ELR (cell line): ENCODE results near the gene PRKACA.

Experiments used
- DNase-seq: peaks from one replicate; pipeline ENCODE4 v3.0.0-alpha.2; 2015; ENCODE audit warnings: low read depth

The PRKACA gene

DNA sequence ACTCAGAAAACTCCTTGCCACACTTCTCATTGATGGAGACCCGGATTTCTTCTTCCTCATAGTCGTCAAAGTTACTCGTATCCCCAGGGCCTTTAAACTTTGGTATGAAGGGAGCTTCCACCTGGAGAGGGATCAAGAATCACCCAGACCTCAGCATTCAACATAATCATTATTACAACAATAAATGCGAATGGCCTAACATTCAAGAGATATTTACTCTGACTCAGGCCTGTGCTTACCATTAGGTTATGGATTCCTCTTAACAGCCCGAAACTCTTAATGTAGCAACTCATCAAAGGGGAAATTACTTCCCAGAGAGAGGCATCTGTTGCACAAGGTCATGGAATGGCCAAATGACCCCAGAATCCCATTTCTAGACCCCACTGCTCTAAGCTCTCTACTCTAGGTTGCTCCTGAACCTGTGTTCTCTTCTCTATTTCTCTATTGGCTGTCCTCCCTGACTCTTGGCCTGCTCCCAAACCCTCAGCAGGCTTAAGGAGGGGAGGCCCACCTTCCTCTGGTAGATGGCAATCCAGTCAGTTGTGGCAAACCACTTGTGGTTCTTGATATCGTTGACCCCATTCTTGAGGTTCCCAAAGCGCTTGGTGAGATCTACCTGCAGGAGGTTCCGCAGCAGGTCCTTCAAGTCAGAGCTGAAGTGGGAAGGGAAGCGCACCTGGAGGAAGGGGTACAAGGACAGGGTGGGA lies 24.3 kb downstream of the PRKACA start:
- DNase-seq, result no peak

DNA sequence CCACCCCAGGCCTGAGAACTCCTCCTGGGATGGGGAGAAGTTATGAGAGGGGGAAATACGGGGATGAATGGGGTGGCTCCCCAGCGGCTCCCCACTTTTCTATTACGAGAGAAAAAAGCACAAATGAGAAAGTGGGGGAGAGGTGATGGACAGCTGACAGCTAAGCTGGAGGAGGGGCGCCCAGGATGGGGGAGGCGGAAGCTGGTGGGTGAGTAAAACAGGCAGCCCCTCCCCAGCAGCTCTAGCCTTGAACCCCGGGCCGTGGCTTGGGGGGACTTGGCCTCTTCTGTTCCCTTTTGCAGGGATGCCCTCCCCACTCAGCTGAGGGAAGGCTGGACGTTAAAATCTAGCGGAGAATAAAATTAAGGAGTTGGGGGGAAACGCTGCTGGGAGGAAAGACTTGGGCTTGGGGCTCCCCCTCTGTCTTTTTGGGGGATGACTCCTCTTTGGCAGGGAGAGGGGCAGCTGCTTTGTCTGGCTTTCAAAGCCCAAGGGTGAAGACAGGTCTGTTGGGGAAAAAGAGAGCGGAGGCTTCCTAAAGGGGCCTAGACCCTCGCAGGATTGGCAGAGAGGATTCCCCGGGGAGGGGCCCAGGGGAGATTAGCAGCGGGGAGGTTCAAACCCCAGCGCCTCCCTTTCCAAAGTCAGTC lies 25.6 kb downstream of the PRKACA start:
- DNase-seq, result peak; percentile 24

DNA sequence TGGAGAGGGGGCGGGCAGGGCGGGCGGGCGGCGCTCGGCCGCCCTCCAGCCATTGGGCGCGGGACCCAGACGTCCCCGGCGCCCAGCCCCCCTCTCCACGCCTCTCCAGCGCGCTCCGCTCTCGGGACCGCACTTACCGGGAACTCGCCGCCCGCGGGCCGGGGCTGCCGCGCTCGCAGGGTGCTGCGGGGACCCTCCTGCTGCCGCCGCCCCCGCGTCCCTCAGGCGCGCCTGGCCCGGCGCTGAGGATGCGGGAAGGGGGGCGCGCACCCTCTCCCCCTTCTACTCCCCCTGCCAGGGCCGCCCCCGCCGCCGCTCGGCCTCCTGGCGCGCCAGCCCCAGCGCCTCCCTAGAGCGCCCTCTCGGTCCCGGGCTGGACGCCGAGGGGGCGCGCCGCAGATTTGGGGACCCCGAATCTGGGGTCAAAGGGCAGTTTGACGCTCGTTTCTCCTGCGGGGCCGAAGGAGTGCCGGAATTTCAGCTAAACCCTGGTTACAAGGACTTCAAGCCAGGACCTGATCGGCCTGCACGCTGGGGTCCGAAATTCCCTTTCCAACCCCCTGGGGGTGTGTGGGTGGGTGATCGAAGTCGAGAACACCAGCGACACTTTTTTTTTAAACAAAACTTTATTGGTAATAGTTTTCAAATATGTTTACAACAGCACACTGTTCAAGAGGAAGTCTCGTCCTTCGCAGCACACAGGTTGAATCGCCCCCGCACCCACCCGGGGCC lies 26.3 kb downstream of the PRKACA start:
- DNase-seq, result peak; percentile 85

DNA sequence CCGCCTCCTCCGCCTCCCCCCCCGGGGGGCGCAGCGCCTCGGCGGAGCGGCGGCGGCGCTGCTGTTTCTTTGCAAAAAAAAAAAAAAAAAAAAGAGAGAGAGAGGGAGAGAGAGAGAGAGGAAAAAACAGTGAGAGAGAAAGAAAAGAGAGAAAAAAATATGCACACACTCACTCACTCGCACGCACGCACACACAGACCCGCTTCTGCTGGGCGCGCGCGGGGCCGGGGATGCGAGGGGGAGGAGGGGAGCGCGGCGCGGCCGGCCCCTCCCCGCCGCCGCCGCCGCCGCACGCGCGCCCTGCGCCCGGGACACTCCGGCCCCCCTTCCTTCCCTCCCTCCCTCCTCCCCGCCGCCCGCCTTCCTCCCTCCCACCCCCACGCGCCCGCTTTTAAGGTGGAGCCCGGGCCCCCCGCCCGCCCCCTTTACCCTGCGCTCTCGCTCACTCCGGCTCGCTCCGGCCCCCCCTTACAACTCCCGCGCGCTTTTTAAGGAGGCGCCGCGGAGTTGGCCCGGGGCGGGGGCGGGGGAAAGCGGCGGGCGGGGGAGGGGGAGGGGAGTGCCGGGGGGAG lies 27.0 kb downstream of the PRKACA start, which contains the start of gene SAMD1:
SAMD1 (minus strand) TSS at position 243 of the 572 bp plus-strand sequence.
- DNase-seq, result peak; percentile 88

DNA sequence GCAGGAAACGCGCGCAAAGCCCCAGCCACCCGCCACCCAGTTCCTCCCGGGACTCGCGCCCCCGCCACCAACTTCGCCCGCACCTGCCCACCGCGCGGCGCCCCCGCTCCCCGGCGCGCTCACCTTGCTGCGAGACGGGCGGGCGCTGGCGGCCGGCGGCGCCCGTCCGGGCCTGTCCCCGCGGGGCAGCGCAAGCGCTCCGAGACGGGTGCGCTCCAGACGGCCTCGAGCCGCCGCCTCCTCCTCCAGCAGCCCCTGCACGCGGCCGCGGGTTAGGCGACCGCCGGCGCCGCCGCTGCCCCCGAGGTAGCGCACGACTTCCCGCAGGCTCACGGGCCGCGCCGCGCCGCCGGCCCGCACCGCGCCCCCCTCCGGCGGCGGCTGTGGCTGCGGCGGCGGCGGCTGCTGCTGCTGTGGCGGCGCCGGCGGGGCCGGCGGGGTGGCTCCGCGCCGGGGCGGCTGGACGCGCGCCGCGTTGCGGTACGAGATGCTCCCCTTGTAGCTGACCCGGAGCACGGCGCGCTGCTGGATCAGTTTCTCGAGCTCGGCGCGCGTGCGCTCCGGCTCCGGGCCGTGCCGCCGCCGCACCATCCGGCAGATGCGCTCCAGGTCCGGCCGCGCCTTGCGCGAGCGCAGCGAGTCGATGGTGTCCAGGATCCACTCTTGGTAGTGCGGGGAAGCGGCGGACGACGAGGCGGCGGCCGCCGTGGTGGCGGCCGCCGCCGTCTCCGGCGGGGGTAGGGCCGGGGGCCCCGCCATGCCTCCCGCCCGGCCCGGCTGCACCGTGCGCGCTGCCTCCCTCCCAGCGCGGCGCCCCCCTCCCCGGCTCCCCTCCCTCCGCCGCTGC lies 27.7 kb downstream of the PRKACA start:
- peak; percentile 76 for DNase-seq

DNA sequence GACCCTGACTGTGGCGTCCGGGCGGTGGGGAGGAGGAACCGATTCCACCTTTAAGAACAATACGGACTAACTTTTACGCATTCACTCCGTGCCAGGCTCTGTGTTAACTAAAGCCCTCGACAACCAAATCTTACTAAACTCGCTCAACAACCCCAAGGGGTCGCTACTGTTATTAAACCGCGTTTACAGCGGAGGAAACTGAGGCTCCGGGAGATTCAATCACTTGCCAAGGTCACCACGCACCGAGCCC lies 28.2 kb downstream of the PRKACA start:
- peak; percentile 37 for DNase-seq

DNA sequence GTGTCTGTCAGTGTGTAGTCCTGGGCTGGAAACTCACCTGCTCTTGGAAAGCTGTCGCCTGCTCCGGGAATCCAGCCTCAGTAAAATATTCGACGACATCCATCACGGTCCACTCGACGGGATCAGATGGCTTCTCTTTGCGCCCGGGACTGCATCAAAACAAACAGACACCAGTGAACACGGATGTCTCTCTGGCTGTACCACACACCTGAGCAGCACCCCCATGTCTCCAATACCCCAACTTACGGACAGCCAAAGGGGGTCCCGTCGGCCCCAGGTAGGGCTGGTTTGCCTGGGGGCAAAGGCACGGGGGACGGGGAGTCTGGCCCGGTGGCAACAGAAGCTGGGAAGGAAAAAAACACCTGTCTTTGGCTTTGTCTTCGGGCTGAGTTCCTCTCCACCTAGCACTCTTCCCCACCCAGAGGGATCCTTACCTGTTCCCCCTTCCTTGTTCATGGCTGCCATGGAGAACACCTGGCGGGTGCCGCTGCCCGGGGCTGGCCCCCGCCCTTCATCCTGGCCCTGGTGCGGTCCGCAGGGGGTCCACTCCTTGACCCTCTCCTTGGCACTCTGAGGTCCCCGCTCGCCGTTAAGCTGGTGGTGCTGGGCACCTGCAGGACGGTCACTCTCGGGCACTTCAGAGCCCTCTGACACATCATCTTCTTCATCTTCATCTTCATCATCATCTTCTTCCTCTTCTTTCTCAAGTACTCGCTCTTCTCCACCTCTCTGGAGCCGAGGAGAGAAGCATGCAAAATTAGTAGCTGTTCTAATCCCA lies 28.7 kb downstream of the PRKACA start:
- no peak for DNase-seq

DNA sequence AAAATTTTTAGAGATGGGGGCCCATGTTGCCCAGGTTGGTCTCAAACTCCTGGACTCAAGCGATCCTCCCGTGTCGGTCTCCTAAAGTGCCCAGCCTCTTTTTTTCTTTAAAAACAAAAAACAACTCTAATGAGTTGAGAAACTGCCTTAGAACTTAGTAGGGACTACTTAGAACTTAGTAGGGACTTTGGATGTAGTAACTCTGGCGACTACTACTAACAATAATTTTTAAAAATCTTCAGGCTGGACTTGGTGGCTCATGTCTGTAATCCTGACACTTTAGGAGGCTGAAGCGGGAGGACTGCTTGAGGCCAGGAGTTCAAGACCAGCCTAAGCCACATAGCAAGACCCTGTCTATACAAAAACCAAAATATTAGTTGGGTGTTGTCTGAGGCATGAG lies 31.5 kb downstream of the PRKACA start:
- DNase-seq, result no peak

DNA sequence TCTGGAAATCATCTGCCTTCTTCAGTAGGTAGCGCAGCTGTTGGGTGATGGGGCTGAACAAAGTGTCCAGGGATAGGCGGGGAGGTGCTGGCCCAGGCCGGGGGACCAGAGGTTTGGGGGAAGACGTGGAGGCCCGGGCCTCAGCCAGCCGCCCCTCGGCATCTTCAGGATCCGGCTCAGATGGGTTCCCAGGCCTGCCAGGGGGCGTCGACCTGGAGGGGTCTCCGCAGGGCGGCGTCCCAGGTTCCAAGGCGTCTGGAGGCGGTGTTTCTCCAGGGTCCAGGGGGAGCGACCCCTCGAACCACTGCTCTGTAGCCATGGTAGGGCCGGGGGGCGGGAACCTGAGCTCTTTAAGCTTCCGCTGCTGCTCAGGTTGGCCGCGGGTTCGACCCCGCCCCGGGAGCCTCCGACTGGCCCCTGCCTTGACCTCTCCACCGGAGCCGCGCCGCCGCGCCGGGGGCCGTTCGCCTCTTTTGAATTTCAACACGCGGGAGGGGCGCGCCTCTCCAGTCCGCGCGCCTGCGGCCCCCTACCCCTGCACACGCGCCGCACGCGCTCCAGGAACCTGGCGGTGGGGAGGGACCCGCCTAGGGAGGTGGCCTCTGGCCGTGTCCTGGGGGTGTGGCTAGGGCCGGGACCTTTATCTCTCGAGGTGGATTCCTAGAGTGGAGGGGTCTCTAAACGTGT lies 32.1 kb downstream of the PRKACA start, which contains the start of gene C19orf67:
C19orf67 (minus strand) TSS at position 475 of the 687 bp plus-strand sequence; CDS start at position 319, 156 bp downstream.
- DNase-seq, result no peak

DNA sequence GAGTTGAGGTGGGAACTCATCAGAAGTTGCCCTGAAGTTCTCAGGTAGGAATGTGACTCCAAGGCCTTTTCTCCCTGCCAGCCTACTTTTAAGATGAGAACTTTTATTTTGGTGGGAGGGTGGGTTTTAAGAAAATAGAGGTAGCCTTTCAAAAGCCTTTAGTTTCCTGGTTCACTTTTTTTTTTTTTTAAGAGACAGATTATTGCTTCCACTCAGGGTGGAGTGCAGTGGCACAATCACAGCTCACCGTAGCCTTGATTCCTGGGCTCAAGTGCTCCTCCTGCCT lies 34.9 kb downstream of the PRKACA start:
- no peak for DNase-seq

DNA sequence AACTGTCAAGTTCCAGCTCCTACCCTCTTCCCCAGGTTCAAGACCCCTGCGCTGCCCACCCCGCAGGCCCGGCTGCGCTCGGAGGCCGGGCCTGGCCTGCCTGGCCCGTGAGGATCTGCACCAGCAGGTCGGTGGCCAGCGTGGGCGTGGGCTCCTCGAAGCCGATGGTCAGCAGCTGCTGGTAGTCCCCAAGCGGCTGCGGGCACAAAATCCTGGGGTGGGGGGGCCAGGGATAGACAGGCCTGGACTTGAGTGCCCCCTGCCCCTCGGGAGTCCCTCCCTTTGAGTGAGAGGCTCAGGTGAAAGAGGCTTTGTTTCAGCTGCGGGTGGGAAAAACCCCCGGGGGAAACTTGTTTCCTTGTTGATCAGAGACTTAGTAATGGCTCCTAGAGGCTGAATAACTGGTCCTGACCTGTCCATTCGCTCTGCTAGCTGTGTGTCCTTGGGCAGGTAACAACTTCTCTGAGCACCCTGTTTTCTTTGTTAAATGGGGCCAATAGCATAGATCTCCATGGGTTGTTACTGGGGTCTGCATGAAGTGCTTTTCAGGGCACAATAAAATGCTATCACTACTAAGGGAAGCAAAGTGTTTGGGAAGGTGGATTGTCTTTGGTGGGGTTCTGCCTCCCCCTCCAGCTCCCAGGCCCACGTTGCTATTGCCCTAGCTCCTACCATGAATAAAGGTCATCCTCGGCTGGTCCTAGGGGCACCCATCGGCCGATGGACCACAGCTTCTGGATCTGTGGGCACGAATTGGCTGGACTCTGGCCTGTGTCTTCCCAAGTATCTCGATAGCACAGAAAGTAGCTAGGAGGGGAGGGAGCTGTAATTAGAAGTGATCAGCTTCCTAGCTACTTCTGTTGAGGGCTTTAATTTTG lies 35.5 kb downstream of the PRKACA start:
- DNase-seq, result peak; percentile 44

DNA sequence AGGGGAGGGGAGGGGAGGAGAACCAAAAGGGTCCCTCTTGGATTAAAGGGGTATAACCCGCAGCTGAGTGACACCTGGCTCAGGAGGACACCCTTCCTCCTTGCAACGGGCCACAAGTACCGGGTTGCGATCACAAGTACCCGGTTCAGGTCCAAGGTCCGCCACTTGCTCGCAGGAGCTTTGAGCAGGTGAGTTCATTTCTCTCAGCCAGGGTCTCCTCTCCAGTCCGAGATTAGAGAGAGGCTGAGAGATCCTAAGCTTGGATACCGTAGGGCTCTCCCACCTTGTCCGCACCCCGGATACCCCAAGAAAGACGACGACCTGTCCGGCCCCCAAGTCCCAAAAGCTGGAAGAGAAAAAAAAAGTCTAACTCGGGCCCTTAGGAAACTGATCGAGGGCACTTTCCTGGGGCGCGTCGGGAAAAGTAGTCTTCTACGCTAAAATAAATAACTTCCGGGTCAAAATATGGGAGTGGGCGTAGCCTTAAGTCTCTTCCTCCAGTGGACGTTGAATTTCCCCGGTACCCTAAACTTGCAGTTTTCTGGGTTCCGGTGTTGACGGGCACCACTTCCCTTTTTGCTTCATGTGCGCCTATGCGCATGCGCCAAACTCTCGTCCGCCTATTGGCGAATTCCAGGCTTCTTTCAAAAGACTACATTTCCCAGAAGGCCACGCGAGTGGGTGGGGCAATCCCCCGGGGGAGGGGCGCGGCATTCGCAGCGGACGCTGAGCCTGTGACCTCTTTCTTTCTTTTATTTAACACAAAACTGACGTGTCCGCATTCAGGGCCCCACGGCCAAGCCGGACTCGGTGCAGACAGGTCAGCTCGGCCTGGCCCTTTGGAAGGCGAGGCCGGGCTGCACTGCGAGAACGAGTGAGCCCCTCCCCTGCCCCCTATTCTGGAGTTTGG lies 36.4 kb downstream of the PRKACA start:
- DNase-seq, result peak; percentile 100

DNA sequence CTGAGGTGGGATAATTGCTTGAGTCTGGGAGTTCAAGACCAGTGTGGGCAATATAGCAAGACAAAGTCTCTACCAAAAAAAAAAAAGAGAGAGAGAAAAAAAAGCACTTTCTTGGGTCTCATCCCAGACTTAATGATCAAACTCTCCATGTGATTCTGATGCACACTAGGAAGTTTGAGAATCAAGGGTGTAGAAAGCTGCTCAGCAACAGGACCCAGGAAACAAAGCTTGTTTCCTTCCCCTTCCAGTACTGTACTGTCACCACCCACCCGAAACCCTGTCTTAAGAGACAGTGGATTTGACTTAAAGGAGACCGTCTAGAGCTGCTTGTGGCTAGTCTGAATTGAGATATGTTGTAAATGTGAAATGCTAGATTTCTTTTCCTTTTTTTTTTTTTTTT lies 39.2 kb downstream of the PRKACA start:
- no peak for DNase-seq

DNA sequence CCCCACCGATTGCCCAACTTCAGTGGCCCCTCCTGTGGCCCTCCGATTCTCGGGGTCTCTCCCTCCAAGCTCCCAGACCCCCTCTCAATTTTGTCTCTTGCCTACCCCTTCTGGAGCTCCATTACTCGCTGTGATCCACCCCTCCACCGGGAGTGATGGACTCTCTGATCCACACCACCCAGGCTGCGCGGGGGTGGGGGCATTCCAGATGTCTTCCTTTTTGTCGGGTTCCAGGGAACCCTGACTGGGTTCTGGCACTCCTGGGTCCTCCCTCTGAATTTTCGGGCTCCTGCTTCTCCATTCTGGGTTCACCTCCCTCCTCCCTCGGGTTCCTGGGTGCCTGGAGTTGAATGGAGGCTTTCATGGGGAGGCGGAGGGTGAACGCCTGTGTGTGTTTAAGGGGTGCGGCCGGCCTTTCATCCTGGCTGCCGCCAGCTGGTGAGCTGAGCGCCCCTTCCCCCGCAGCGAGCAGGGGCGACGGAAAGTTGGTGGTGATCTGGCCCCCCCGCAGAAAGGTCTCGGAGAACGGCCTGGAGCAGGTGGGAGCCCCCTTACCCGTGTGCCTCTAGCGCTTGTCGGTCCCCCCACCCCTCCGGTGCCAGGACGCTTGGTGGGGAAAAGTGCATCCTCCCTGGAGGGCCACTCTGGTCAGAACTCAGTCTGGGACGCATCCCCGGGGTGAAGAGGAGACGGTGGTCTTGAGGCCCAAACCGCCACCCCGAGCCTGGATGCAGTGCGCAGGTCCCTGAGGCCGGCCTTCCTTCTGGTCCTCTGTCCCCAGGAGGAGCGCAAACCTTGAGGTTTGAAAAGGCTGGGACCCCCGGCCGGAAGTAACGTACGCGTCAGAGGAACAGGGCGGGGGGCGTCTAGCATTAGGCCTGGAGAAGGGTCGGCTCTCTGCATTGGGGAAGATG lies 43.4 kb downstream of the PRKACA start:
- peak; percentile 17 for DNase-seq

DNA sequence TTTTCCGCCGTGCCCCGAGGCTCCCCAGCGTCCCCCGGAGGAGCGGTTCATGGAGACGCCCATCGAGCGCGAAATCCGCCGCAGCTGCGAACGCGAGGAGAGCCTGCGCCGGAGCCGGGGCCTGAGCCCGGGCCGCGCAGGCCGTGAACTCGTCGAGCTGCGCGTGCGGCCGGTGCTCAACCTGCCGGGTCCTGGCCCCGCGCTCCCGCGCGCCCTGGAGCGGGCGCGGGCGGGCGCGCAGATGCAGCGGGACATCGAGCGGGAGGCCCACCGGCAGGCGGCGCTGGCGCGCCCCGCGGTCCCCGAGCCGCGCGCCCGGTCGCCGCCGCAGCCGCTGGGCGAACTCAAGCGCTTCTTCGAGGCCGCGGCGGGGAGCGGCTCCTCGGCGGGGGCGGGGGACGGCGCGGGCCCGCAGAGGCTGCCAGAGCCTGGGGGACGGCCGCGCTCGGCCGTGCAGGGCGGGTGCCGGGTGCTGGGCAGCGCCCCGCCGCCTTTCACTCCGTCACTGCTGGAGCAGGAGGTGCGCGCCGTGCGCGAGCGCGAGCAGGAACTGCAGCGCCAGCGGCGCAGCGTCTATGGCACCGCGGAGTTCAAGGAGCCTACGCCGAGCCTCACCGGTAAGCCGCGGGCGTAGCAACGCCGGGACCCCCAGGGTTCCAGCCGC lies 44.2 kb downstream of the PRKACA start:
- peak; percentile 84 for DNase-seq

DNA sequence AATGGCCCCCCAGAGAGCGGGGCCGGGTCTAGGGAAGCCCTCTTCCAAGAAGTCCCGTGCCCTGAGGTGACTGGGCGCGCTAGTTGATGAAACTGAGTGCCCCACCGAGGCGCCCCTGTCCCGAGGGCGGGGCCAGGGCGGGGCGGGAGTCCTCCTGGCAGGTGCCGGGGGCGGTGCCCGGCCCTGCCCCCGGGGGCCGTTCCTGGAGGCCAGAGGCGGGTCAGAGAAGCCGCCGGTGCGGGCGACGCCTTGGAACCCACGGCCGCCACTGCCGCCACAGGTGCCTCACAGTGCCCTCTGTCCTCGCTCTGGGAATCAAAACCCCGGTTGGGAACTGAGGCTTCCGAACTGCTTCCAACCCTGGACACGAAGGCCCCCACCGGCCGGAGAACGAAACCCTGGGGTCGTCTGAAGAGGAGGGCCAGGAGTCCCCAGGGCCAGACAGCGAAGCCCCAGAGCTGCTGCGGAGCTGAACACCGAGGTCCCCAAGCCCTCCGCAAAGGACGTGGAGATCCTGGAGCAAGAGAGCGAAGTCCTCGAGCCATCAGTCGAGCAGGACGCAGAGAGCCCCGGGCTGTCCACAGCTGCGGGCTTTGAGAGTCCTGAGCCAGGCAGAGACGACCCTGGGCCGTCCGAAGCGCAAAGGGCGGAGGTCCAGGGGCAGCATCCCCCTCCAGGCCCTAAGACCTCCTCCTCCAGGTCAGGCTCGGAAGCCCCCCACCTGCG lies 44.9 kb downstream of the PRKACA start, which contains the start of gene MISP3:
MISP3 (plus strand) TSS at position 252 of the 726 bp plus-strand sequence. CDS start 524 bp downstream, outside the sequence.
- DNase-seq, result peak; percentile 48
